Brain microvascular endothelial cell (primary cell): ENCODE measurements around the gene TTF2.
A peak's percentile ranks its signal among the peaks of the same experiment; 100 is the strongest.

Source experiments
- DNase-seq: peaks from one replicate; pipeline ENCODE4 v3.0.0-alpha.2; 2020
- H3K27ac ChIP-seq: fragments of 250-450 bp; sonication (Bioruptor Pico); 2 replicates; pipeline ENCODE4 v1.5.1; 2020; ENCODE audit warnings: mild to moderate bottlenecking, moderate library complexity
- H3K27me3 ChIP-seq: fragments of 250-450 bp; sonication (Bioruptor Pico); replicated peaks from 2 replicates; pipeline ENCODE4 v1.5.1; 2020; ENCODE audit warnings: mild to moderate bottlenecking
- H3K36me3 ChIP-seq: fragments of 250-450 bp; sonication (Bioruptor Pico); replicated peaks from 2 replicates; pipeline ENCODE4 v1.5.1; 2020; ENCODE audit warnings: mild to moderate bottlenecking
- H3K4me3 ChIP-seq: 2 replicates; pipeline ENCODE4 v1.5.1; 2011; ENCODE audit warnings: low read depth, mild to moderate bottlenecking, control low read depth, low read length, moderate library complexity
- in situ Hi-C: cut with HindIII; loops from 2 replicates; pipeline ENCODE4 v1.10.0; 2017; ENCODE audit warnings: low sequenced_read_pairs, low pct_ligation_motif_present
- TF ChIP-seq, protein P1 (sequence below): IDR thresholded peaks from 2 replicates; pipeline ENCODE4 v1.5.1; 2011; ENCODE audit warnings: low read depth, mild to moderate bottlenecking, moderate library complexity, low read length, control low read depth, inconsistent platforms; ENCODE audit errors: missing control alignments

Gene TTF2

DNA sequence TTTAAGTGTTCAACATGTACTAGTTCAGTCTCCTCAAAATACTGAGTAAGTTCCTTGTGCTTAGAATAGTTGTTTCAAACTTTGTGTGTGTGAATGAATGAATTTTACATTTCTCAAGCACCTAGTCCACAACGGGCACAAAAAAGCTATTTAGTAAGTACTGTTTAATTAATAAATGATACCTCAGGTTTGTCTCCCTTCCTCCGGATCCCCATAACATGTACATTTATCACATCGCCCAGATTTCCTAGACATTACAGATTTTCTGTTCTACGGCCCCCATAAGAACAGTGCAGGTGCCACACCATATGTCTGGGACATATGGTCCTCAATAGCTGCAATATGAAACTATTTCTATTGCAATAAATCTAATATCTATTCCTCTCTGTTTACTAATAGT is 1.3 kb upstream of the TTF2 start:
- DNase-seq = no peak
- TF ChIP-seq, protein P1, sequence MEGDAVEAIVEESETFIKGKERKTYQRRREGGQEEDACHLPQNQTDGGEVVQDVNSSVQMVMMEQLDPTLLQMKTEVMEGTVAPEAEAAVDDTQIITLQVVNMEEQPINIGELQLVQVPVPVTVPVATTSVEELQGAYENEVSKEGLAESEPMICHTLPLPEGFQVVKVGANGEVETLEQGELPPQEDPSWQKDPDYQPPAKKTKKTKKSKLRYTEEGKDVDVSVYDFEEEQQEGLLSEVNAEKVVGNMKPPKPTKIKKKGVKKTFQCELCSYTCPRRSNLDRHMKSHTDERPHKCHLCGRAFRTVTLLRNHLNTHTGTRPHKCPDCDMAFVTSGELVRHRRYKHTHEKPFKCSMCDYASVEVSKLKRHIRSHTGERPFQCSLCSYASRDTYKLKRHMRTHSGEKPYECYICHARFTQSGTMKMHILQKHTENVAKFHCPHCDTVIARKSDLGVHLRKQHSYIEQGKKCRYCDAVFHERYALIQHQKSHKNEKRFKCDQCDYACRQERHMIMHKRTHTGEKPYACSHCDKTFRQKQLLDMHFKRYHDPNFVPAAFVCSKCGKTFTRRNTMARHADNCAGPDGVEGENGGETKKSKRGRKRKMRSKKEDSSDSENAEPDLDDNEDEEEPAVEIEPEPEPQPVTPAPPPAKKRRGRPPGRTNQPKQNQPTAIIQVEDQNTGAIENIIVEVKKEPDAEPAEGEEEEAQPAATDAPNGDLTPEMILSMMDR = no peak
- Histone ChIP-seq H3K27me3 (no peaks in the 10 kb centered on the region), H3K36me3 (no peaks in the 10 kb centered on the region), H3K4me3 (peak overlapping the region; percentile 9), H3K27ac (no peak overlapping the region)
- in situ Hi-C loops = loop anchor here (25.0 kb wide), 1 partner anchor 322 kb away; no protein-coding TSS in a partner anchor

DNA sequence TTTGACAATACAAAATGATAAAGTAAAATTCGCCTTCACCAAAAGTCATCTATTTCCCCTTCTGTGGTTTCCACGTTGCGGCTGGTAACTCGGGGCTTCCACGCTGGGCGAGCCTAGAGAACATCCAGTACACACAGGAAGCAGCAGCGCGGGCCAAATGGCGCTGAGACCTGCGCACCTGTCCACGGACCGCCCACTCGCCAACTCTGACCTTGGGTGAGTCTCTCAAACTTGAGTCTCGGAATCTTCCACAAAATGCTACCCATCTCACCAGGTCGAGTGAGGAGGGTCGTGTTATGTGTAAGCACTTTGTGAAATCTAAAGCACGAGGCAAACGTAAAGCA is 820 bp upstream of the TTF2 start:
- peak overlapping the region; percentile 85 for H3K4me3 ChIP-seq
- no peaks in the 10 kb centered on the region for H3K27me3 ChIP-seq
- in situ Hi-C loops = loop anchor here (25.0 kb wide), 1 partner anchor 322 kb away; no protein-coding TSS in a partner anchor
- TF ChIP-seq, protein P1 = no peak
- no peak for DNase-seq
- H3K36me3 ChIP-seq = no peaks in the 10 kb centered on the region
- H3K27ac ChIP-seq = peak overlapping the region; percentile 29

DNA sequence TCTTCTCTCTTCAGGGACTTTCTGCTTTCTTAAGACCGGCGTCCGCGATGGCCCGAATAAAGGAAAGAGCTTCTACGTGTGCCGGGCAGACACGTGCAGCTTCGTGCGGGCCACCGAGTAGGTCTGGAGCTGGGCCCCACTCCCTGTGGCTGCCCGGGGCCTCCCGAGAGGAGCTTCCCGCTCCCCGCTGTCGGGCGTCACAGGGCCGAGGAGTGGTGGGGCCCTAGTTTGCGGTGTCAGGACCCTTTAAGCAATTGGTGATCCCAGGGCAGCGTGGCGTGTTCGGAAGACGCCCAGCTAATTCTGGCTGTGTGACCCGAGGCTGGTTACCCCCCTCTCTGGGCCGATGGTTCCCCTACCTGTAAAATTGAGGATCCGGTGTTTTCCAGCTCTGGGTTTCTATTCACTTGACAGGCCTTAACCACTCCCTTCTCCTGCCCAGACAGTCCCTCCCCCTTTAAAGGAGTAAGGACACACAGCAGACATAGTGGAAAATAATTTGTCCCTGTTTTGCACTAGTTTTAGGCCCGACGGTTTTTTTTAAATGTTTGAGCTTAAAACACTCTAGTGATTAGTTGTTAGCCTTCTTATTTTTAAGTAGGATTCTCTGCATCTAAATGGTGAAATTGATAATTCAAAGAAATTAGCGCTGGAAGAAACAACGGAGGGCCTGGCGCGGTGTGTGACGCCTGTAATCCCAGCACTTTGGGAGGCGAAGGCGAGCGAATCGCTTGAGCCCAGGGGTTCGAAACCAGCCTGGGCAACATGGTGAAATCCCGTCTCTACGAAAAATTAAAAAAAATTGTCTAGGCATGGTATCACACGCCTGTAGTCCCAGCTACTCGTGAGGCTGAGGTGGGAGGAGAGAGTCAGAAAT is 553 bp downstream of the TTF2 start:
- H3K27me3 ChIP-seq = no peaks in the 10 kb centered on the region
- TF ChIP-seq, protein P1 = no peak
- DNase-seq = peak; percentile 48
- H3K4me3 ChIP-seq = peak overlapping the region; percentile 85
- in situ Hi-C loops = loop anchor here (25.0 kb wide), 1 partner anchor 323 kb away; no protein-coding TSS in a partner anchor
- no peaks in the 10 kb centered on the region for H3K36me3 ChIP-seq
- peak overlapping the region; percentile 75 for H3K27ac ChIP-seq

DNA sequence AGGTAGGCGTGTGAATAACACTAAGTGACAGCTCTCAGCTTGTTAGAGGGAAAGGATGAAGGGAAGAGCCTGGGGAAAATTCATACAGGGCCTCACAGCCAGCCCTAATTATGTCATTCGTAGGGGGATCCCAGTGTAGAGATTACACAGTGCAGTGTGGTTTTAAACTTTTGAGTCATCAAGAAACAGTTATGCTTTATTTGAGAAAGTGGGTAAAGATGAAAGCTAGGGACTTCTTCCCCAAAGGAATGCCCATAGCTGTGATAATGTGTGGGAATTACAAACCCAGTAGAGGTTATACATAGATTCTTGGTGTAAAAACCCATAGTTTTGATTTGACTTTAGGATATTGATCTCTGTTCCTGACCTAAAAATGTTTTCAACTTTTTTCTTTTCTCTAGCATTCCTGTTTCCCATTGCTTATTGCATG is 1.9 kb downstream of the TTF2 start:
- H3K27ac ChIP-seq = peak overlapping the region; percentile 47
- TF ChIP-seq, protein P1 = no peak
- H3K27me3 ChIP-seq = no peaks in the 10 kb centered on the region
- no peak overlapping the region for H3K4me3 ChIP-seq
- in situ Hi-C loops = loop anchor here (25.0 kb wide), 1 partner anchor 325 kb away; no protein-coding TSS in a partner anchor
- DNase-seq = peak; percentile 83
- H3K36me3 ChIP-seq = no peaks in the 10 kb centered on the region

DNA sequence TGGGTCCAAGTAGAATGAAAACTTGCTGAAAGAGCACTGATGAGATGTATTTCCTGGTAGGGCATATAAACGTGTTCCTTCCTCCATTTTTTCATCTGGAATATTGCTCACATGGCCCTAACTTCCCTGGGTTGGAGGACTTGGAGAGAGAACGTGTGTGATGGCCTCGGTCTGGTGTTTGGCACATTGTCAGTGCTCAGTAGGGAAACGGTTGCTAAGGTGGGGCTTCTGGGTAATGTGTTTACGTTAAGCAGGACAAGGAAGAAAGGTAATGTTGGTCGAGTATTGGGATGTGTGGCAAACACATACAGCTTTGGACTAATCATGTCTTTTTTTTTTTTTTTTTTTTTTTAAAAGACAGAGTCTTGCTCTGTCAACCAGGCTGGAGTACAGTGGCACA is 6.2 kb downstream of the TTF2 start:
- in situ Hi-C loops = loop anchor here (25.0 kb wide), 1 partner anchor 329 kb away; no protein-coding TSS in a partner anchor
- Histone ChIP-seq H3K27ac (no peak overlapping the region), H3K36me3 (no peaks in the 10 kb centered on the region), H3K27me3 (no peaks in the 10 kb centered on the region), H3K4me3 (no peak overlapping the region)
- DNase-seq = no peak
- TF ChIP-seq, protein P1 = no peak
